Activated CD8-positive, alpha-beta T cell treated with anti-CD3 and anti-CD28 coated beads for 36 hours (primary cell): ENCODE data around the gene TMOD4. TPM values are rescaled to one million over a fixed set of nuclear protein-coding genes. Genes with fewer than 3 reads are reported as not detected.

ENCODE experiments used
- ATAC-seq: fragments of 200-7000 bp; cut with Tn5 transposase; one replicate; pipeline ENCODE4 v1.10.0; 2021; ENCODE audit warnings: mild to moderate bottlenecking, moderate library complexity
- CTCF ChIA-PET: fragments of 350-600 bp; sonication (Branson Sonifier 250); formaldehyde crosslinking; loops from one replicate; lab custom pipeline; 2021; ENCODE audit warnings: antibody characterized with exemption; lab: Charles Lee
- POLR2A ChIA-PET: fragments of 350-600 bp; sonication (Branson Sonifier 250); formaldehyde crosslinking; loops from one replicate; lab custom pipeline; 2021; ENCODE audit warnings: antibody characterized with exemption; lab: Charles Lee
- DNase-seq: peaks from one replicate; pipeline ENCODE4 v3.0.0-alpha.2; 2020
- H3K27ac Mint-ChIP-seq: one replicate; pipeline ENCODE4 v1.8.0; 2021; ENCODE audit warnings: mild to moderate bottlenecking, mixed read lengths
- H3K27me3 Mint-ChIP-seq: one replicate; pipeline ENCODE4 v1.8.0; 2021; ENCODE audit warnings: mixed read lengths
- H3K36me3 Mint-ChIP-seq: one replicate; pipeline ENCODE4 v1.8.0; 2021; ENCODE audit warnings: low read depth, mixed read lengths
- H3K4me1 Mint-ChIP-seq: one replicate; pipeline ENCODE4 v1.8.0; 2021; ENCODE audit warnings: low read depth, mixed read lengths
- H3K4me3 Mint-ChIP-seq: one replicate; pipeline ENCODE4 v1.8.0; 2021; ENCODE audit warnings: mild to moderate bottlenecking, moderate library complexity, mixed read lengths
- H3K9me3 Mint-ChIP-seq: one replicate; pipeline ENCODE4 v1.8.0; 2021; ENCODE audit warnings: mixed read lengths
- CTCF ChIP-seq: fragments of 200-600 bp; IDR thresholded peaks from one replicate; pipeline ENCODE4 v1.8.0; 2022; ENCODE audit warnings: antibody characterized with exemption, mild to moderate bottlenecking
- intact Hi-C: fragments of 100-400 bp; cut with micrococcal nuclease; formaldehyde crosslinking; loops from one replicate; pipeline ENCODE4 v1.10.0; 2022
- total RNA-seq, 2 experiments: library from RNA; stranded (reverse); gene quantifications; one replicate each; pipeline ENCODE4 v1.2.3, GENCODE V29; 2021

Gene TMOD4
- total RNA-seq, 2 experiments from 2014 or later, result 1.9 to 2.5 TPM

- CTCF ChIA-PET, result interaction anchor here (0.7 to 9.7 kb wide), 6 partner anchors 11 to 135 kb away, joined by 3 to 298 read pairs (median 4); no protein-coding TSS in a partner anchor
- intact Hi-C loops, result loop anchor here (5.0 kb wide), 1 partner anchor 152 kb away; the partner anchor contains the start of genes MINDY1 and PRUNE1
- H3K4me3 Mint-ChIP-seq, result peak overlapping the region; percentile 97
- H3K27ac Mint-ChIP-seq, result peak overlapping the region; percentile 98
- TF ChIP-seq CTCF, result no peak
- DNase-seq (no peak), ATAC-seq (no peak)
- peaks cover 60% of the 10 kb centered on the region for H3K4me1 Mint-ChIP-seq
- no peaks in the 10 kb centered on the region for H3K27me3 Mint-ChIP-seq
- H3K36me3 Mint-ChIP-seq, result peaks cover 57% of the 10 kb centered on the region
- no peaks in the 10 kb centered on the region for H3K9me3 Mint-ChIP-seq
- POLR2A ChIA-PET, result interaction anchor here (0.6 to 1.5 kb wide), 5 partner anchors 24 to 167 kb away, joined by 3 to 5 read pairs (median 3); partner anchors contain the start of genes CDC42SE1 and MLLT11
Measured at GRCh38 chr1:151159373-151159772, 16.4 kb downstream of the TMOD4 start.

GRCh38 chr1:151158751-151159251, 17.0 kb downstream of the TMOD4 start:
- H3K27me3 Mint-ChIP-seq, result no peaks in the 10 kb centered on the region
- no peak for ATAC-seq
- POLR2A ChIA-PET, result interaction anchor here (0.6 to 2.9 kb wide), 10 partner anchors 7 to 168 kb away, joined by 3 to 21 read pairs (median 4); partner anchors contain the start of genes CDC42SE1, GABPB2, LYSMD1 and MLLT11
- H3K4me3 Mint-ChIP-seq, result peak overlapping the region; percentile 97
- H3K27ac Mint-ChIP-seq, result peak overlapping the region; percentile 98
- CTCF ChIA-PET, result interaction anchor here (0.7 to 9.7 kb wide), 8 partner anchors 10 to 134 kb away, joined by 3 to 298 read pairs (median 4); partner anchors contain the start of gene GABPB2
- intact Hi-C loops, result loop anchor here (5.0 kb wide), 1 partner anchor 152 kb away; the partner anchor contains the start of genes MINDY1 and PRUNE1
- TF ChIP-seq CTCF, result no peak
- peaks cover 53% of the 10 kb centered on the region for H3K36me3 Mint-ChIP-seq
- H3K9me3 Mint-ChIP-seq, result no peaks in the 10 kb centered on the region
- H3K4me1 Mint-ChIP-seq, result peaks cover 56% of the 10 kb centered on the region
- DNase-seq, result peak; percentile 55

GRCh38 chr1:151158326-151158725, 17.5 kb downstream of the TMOD4 start:
- peak overlapping the region; percentile 97 for H3K4me3 Mint-ChIP-seq
- no peaks in the 10 kb centered on the region for H3K9me3 Mint-ChIP-seq
- H3K4me1 Mint-ChIP-seq, result peaks cover 56% of the 10 kb centered on the region
- peaks cover 51% of the 10 kb centered on the region for H3K36me3 Mint-ChIP-seq
- ChIA-PET CTCF (interaction anchor here (0.7 to 9.7 kb wide), 6 partner anchors 9 to 134 kb away, joined by 3 to 298 read pairs (median 8); partner anchors contain the start of genes GABPB2 and SCNM1), POLR2A (interaction anchor here (0.6 to 3.9 kb wide), 9 partner anchors 8 to 98 kb away, joined by 3 to 21 read pairs (median 5); partner anchors contain the start of genes CDC42SE1, GABPB2, LYSMD1 and MLLT11)
- no peaks in the 10 kb centered on the region for H3K27me3 Mint-ChIP-seq
- ATAC-seq, result peak; percentile 21
- peak overlapping the region; percentile 98 for H3K27ac Mint-ChIP-seq
- DNase-seq, result peak; percentile 88
- TF ChIP-seq CTCF, result no peak
- intact Hi-C loops, result loop anchor here (5.0 kb wide), 1 partner anchor 151 kb away; the partner anchor contains the start of genes MINDY1 and PRUNE1

GRCh38 chr1:151157067-151157531, 18.7 kb downstream of the TMOD4 start:
- CTCF ChIA-PET, result interaction anchor here (0.5 to 9.7 kb wide), 34 partner anchors 8 to 200 kb away, joined by 3 to 298 read pairs (median 4); partner anchors contain the start of genes C1orf56, GABPB2, MINDY1 and MLLT11
- intact Hi-C loops, result loop anchor here (5.0 kb wide), 1 partner anchor 150 kb away; the partner anchor contains the start of genes MINDY1 and PRUNE1

More at GRCh38 chr1:151157067-151157531, 18.7 kb downstream of the TMOD4 start:
- H3K4me3 Mint-ChIP-seq, result peak overlapping the region; percentile 97
- no peaks in the 10 kb centered on the region for H3K27me3 Mint-ChIP-seq
- H3K27ac Mint-ChIP-seq, result peak overlapping the region; percentile 98
- DNase-seq (peak; percentile 85), ATAC-seq (peak; percentile 31)
- peaks cover 47% of the 10 kb centered on the region for H3K4me1 Mint-ChIP-seq
- POLR2A ChIA-PET, result interaction anchor here (0.6 to 3.9 kb wide), 17 partner anchors 9 to 181 kb away, joined by 3 to 21 read pairs (median 4); partner anchors contain the start of genes C1orf56, CDC42SE1, GABPB2 and LYSMD1
- peaks cover 51% of the 10 kb centered on the region for H3K36me3 Mint-ChIP-seq
- no peaks in the 10 kb centered on the region for H3K9me3 Mint-ChIP-seq
- TF ChIP-seq CTCF, result no peak
